ENCODE measurements around the gene SLC44A2. TPM values are rescaled to one million over a fixed set of nuclear protein-coding genes. Genes with fewer than 3 reads are reported as not detected.

SLC44A2 gene
- total and polyA plus RNA-seq, 7 experiments from 2014 or later = 148 to 375 (median 216) TPM

DNA sequence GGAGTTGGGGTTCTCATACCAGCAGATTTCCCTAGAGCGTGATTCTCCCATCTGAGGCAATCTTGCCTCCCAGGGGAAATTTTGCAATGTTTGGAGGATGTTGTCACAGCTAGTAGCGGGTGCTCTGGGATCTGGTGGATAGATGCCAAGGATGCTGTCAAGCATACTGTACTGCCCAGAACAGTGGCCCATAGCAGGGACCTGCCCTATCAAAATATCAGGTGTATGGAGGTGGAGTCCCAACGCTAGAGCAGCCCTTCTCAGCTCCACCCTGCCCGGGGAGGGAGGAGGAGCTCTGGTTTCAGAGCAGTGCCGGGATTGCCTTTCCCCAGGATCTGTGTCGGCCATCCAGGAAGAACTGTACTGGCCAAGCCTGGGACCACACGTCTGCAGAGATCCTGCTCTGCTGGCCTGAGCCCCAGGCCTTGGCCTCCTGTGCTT, 65.0 kb downstream of the SLC44A2 start:
- Mint-ChIP-seq H3K36me3 (peaks cover 0 to 15% (median 6%) of the 10 kb centered on the region in 5 donors), H3K4me1 (peaks cover under 1 to 10% (median 5%) of the 10 kb centered on the region in 7 donors), H3K4me3 (no peak overlapping the region), H3K27me3 (peaks cover 0 to under 1% (median 0%) of the 10 kb centered on the region in 5 donors), H3K27ac (peak overlapping the region in 3 of 9 donors; percentile 45 to 49 (median 46)), H3K9me3 (peaks cover 0 to 2% (median 0%) of the 10 kb centered on the region in 11 donors)
- peaks cover 0 to 4% of the 10 kb centered on the region in 2 donors for H3K4me1 ChIP-seq (ENCODE audit: control insufficient read depth in 2 of 2, insufficient read depth in 2 of 2, low read length in 2 of 2)
- ATAC-seq = no peak
- ChIA-PET CTCF (no interaction called here), POLR2A (no interaction called here)
- H3K4me3 ChIP-seq (ENCODE audit: low read length) = no peak overlapping the region
- DNase-seq = no peak
- H3K27ac ChIP-seq (ENCODE audit: low read depth, low read length) = no peak overlapping the region
- H3K9me3 ChIP-seq (ENCODE audit: control insufficient read depth in 2 of 3, low read length in 3 of 3) = no peaks in the 10 kb centered on the region
- intact Hi-C loops (cut with micrococcal nuclease) = loop anchor here in 1 of 2 donors (10.0 kb wide), 1 partner anchor 216 kb away; no protein-coding TSS in a partner anchor
- H3K27me3 ChIP-seq (ENCODE audit: control insufficient read depth in 2 of 2, insufficient read depth in 2 of 2, low read length in 2 of 2) = no peaks in the 10 kb centered on the region
- peaks cover 0 to 69% (median 18%) of the 10 kb centered on the region in 3 experiments for H3K36me3 ChIP-seq (ENCODE audit: control insufficient read depth in 2 of 3, insufficient read depth in 3 of 3, low read length in 3 of 3)

DNA sequence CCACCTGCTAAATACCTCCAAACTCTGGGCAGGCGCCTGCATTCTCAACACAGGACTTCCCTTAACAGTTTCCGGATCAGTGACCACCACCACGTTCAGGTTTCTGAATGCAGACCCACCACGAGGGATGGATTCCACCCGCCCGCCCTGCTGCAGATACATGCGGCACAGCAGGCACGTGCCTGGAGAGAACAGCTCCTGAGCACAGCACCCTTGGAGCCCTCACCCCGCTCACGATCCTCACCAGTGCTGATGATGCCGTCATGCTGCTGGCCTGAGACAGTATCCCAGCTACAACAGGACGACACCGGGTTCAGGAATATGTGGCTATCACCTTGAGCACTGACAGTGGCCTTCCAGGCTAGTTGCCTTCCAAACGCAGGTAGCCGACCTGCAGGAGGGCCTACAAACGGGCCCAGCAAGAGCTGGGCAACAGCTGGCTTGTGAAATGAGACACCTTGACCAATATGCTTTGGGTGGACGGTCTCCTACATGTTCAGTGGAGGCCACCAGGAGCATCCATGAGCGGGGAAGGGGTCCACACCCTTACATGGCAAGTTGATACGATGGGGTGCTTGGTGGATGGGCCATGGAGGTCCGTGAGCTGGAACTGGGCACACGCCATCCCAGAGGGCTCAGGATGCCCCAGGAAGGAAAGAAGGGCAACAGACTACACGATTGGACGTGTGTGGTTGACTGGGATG, 66.0 kb downstream of the SLC44A2 start:
- ATAC-seq (no peak), DNase-seq (no peak)
- Mint-ChIP-seq H3K27ac (peak overlapping the region in 1 of 9 donors; percentile 76), H3K9me3 (peaks cover 0 to 4% (median 0%) of the 10 kb centered on the region in 11 donors), H3K27me3 (peaks cover 0 to 7% (median 0%) of the 10 kb centered on the region in 5 donors), H3K4me1 (peaks cover 8 to 19% (median 15%) of the 10 kb centered on the region in 7 donors), H3K36me3 (peaks cover 0 to 15% (median 6%) of the 10 kb centered on the region in 5 donors), H3K4me3 (peak overlapping the region in 1 of 10 donors; percentile 48)
- ChIA-PET CTCF (interaction anchor here (0.8 kb wide), 1 partner anchor 8 kb away, joined by 3 read pairs; no protein-coding TSS in a partner anchor), POLR2A (no interaction called here)
- Histone ChIP-seq H3K9me3 (ENCODE audit: control insufficient read depth in 2 of 3, low read length in 3 of 3) (no peaks in the 10 kb centered on the region), H3K27me3 (ENCODE audit: control insufficient read depth in 2 of 2, insufficient read depth in 2 of 2, low read length in 2 of 2) (no peaks in the 10 kb centered on the region), H3K27ac (ENCODE audit: low read depth, low read length) (no peak overlapping the region), H3K4me1 (ENCODE audit: control insufficient read depth in 2 of 2, insufficient read depth in 2 of 2, low read length in 2 of 2) (peaks cover 4 to 10% of the 10 kb centered on the region in 2 donors), H3K36me3 (ENCODE audit: control insufficient read depth in 2 of 3, insufficient read depth in 3 of 3, low read length in 3 of 3) (peaks cover 0 to 62% (median 18%) of the 10 kb centered on the region in 3 experiments), H3K4me3 (ENCODE audit: low read length) (no peak overlapping the region)
- intact Hi-C loops (cut with micrococcal nuclease) = loop anchor here in 1 of 2 donors (10.0 kb wide), 1 partner anchor 217 kb away; no protein-coding TSS in a partner anchor

DNA sequence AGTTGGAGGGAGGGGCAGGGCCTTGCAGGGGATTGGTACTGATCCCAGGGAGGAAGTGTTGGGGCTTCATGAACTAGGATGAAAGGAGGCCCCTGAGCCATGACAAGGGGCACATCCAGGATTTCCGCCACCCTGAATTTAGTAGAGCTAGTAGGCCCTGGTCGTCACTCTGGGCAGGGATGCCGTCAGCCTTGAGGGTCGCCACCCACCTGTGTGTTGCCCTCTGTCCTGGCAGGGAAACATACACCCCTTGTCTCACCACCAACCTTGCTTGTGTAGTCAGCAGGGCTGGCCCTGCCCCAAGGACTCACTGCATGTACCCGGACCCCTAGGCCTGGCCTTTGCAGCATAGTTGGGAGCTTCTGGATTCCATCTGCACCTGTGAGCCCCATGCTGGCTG, 66.5 kb downstream of the SLC44A2 start:
- ATAC-seq (no peak), DNase-seq (no peak)
- CTCF ChIA-PET = interaction anchor here (0.8 kb wide), 1 partner anchor 8 kb away, joined by 3 read pairs; no protein-coding TSS in a partner anchor
- H3K36me3 ChIP-seq (ENCODE audit: control insufficient read depth in 2 of 3, insufficient read depth in 3 of 3, low read length in 3 of 3) = peaks cover 0 to 56% (median 18%) of the 10 kb centered on the region in 3 experiments
- POLR2A ChIA-PET = no interaction called here
- intact Hi-C loops (cut with micrococcal nuclease) = loop anchor here in 1 of 2 donors (10.0 kb wide), 1 partner anchor 217 kb away; no protein-coding TSS in a partner anchor
- H3K27me3 Mint-ChIP-seq = peaks cover 0 to 7% (median 0%) of the 10 kb centered on the region in 5 donors
- H3K4me3 ChIP-seq (ENCODE audit: low read length) = no peak overlapping the region
- H3K27ac ChIP-seq (ENCODE audit: low read depth, low read length) = no peak overlapping the region
- H3K9me3 Mint-ChIP-seq = peaks cover 0 to 4% (median 0%) of the 10 kb centered on the region in 11 donors
- H3K4me1 ChIP-seq (ENCODE audit: control insufficient read depth in 2 of 2, insufficient read depth in 2 of 2, low read length in 2 of 2) = peaks cover 4 to 10% of the 10 kb centered on the region in 2 donors
- H3K36me3 Mint-ChIP-seq = peaks cover 0 to 14% (median 6%) of the 10 kb centered on the region in 5 donors
- H3K9me3 ChIP-seq (ENCODE audit: control insufficient read depth in 2 of 3, low read length in 3 of 3) = no peaks in the 10 kb centered on the region
- peaks cover 12 to 23% (median 20%) of the 10 kb centered on the region in 7 donors for H3K4me1 Mint-ChIP-seq
- H3K4me3 Mint-ChIP-seq = peak overlapping the region in 1 of 10 donors; percentile 48
- no peaks in the 10 kb centered on the region for H3K27me3 ChIP-seq (ENCODE audit: control insufficient read depth in 2 of 2, insufficient read depth in 2 of 2, low read length in 2 of 2)
- H3K27ac Mint-ChIP-seq = peak overlapping the region in 1 of 9 donors; percentile 76

DNA sequence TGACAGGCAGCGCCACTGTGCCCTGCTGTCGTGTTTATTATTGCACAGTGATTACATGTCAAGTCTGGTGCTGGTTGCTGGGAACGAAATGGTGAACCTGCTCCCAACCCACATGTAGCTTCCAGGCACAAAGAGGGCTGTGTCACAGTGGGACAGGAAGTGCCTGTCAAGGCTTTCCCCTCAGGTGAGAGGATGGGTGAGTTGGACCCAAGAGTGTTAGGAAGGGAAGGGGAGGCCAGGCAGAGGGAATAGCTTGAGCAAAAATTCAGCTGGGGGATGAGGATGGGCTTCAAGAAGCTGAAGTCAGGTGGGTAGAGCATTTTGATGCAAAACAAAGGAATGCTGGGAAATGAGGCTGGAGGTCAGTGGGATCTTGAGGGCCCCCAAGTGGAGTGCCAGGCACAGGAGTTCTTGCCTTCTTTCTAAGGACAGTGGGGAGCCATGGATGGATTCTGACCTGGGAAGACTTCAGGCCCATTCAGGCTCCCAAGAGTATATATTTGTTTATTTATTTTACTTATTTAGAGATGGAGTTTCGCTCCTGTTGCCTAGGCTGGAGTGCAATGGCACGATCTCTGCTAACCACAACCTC, 67.4 kb downstream of the SLC44A2 start:
- peaks cover 0 to 4% (median 0%) of the 10 kb centered on the region in 11 donors for H3K9me3 Mint-ChIP-seq
- peaks cover 0 to 11% (median 0%) of the 10 kb centered on the region in 5 donors for H3K27me3 Mint-ChIP-seq
- peak overlapping the region in 1 of 10 donors; percentile 2 for H3K4me3 Mint-ChIP-seq
- ATAC-seq (no peak), DNase-seq (no peak)
- Histone ChIP-seq H3K27ac (ENCODE audit: low read depth, low read length) (no peak overlapping the region), H3K4me3 (ENCODE audit: low read length) (no peak overlapping the region), H3K27me3 (ENCODE audit: control insufficient read depth in 2 of 2, insufficient read depth in 2 of 2, low read length in 2 of 2) (no peaks in the 10 kb centered on the region), H3K9me3 (ENCODE audit: control insufficient read depth in 2 of 3, low read length in 3 of 3) (no peaks in the 10 kb centered on the region), H3K36me3 (ENCODE audit: control insufficient read depth in 2 of 3, insufficient read depth in 3 of 3, low read length in 3 of 3) (peaks cover 0 to 48% (median 18%) of the 10 kb centered on the region in 3 experiments), H3K4me1 (ENCODE audit: control insufficient read depth in 2 of 2, insufficient read depth in 2 of 2, low read length in 2 of 2) (peaks cover 4 to 10% of the 10 kb centered on the region in 2 donors)
- H3K36me3 Mint-ChIP-seq = peaks cover 0 to 13% (median 6%) of the 10 kb centered on the region in 5 donors
- peak overlapping the region in 2 of 9 donors; percentile 21 to 39 for H3K27ac Mint-ChIP-seq
- intact Hi-C loops (cut with micrococcal nuclease) = loop anchor here in 1 of 2 donors (10.0 kb wide), 1 partner anchor 218 kb away; no protein-coding TSS in a partner anchor
- POLR2A ChIA-PET = no interaction called here
- peaks cover 12 to 23% (median 21%) of the 10 kb centered on the region in 7 donors for H3K4me1 Mint-ChIP-seq
- CTCF ChIA-PET = no interaction called here

Other genes starting within 250 kb of the SLC44A2 start
- 100 to 1,000 TPM; 224 to 346 (median 284) TPM for gene TYK2, start 245.0 kb upstream of the SLC44A2 start, total RNA-seq
- 10 to 100 TPM; 45.4 to 55.6 TPM for gene TYK2, start 245.0 kb upstream of the SLC44A2 start, polyA plus RNA-seq
- gene CDC37, start 222.0 kb upstream of the SLC44A2 start, total RNA-seq = 100 to 1,000 TPM; 169 to 229 (median 180) TPM
- 10 to 100 TPM; 62.8 to 99.2 TPM for gene CDC37, start 222.0 kb upstream of the SLC44A2 start, polyA plus RNA-seq
- gene PDE4A, start 205.0 kb upstream of the SLC44A2 start, total RNA-seq = 10 to 100 TPM in 2 of 5 experiments, 1 to 10 TPM in 2, under 1 TPM in 1; 0.59 to 51.8 (median 5.0) TPM
- gene PDE4A, start 205.0 kb upstream of the SLC44A2 start, polyA plus RNA-seq = 1 to 10 TPM in 1 of 2 donors, under 1 TPM in 1; 0.47 to 2.0 TPM
- gene KEAP1, start 122.2 kb upstream of the SLC44A2 start, total RNA-seq = 10 to 100 TPM; 12.9 to 83.6 (median 31.4) TPM
- gene KEAP1, start 122.2 kb upstream of the SLC44A2 start, polyA plus RNA-seq = 10 to 100 TPM; 21.9 to 37.7 TPM
- gene S1PR5, start 108.1 kb upstream of the SLC44A2 start, total RNA-seq = 10 to 100 TPM in 1 of 5 experiments, 1 to 10 TPM in 1, under 1 TPM in 2, not detected in 1; 0.51 to 22.0 (median 3.5) TPM
- under 1 TPM; 0.53 to 0.55 TPM for gene S1PR5, start 108.1 kb upstream of the SLC44A2 start, polyA plus RNA-seq
- 10 to 100 TPM; 41.7 to 70.3 (median 56.7) TPM for gene ATG4D, start 81.6 kb upstream of the SLC44A2 start, total RNA-seq
- 10 to 100 TPM; 12.9 to 21.8 TPM for gene ATG4D, start 81.6 kb upstream of the SLC44A2 start, polyA plus RNA-seq
- gene KRI1, start 59.5 kb upstream of the SLC44A2 start, total RNA-seq = 10 to 100 TPM; 48.4 to 84.1 (median 60.4) TPM
- gene KRI1, start 59.5 kb upstream of the SLC44A2 start, polyA plus RNA-seq = 10 to 100 TPM; 13.7 to 47.6 TPM
- 10 to 100 TPM; 20.5 to 73.9 (median 47.5) TPM for gene CDKN2D, start 56.6 kb upstream of the SLC44A2 start, total RNA-seq
- gene CDKN2D, start 56.6 kb upstream of the SLC44A2 start, polyA plus RNA-seq = 100 to 1,000 TPM in 1 of 2 donors, 10 to 100 TPM in 1; 72.9 to 102 TPM
- gene AP1M2, start 38.2 kb upstream of the SLC44A2 start, total RNA-seq = not detected
- gene AP1M2, start 38.2 kb upstream of the SLC44A2 start, polyA plus RNA-seq = not detected
- 100 to 1,000 TPM; 346 to 515 (median 368) TPM for gene ILF3, start 28.8 kb downstream of the SLC44A2 start, total RNA-seq
- 10 to 100 TPM; 91.0 to 99.9 TPM for gene ILF3, start 28.8 kb downstream of the SLC44A2 start, polyA plus RNA-seq
- 10 to 100 TPM; 36.1 to 63.4 (median 54.9) TPM for gene QTRT1, start 75.9 kb downstream of the SLC44A2 start, total RNA-seq
- 10 to 100 TPM; 38.0 to 41.8 TPM for gene QTRT1, start 75.9 kb downstream of the SLC44A2 start, polyA plus RNA-seq
- gene DNM2, start 92.5 kb downstream of the SLC44A2 start, total RNA-seq = 100 to 1,000 TPM; 238 to 340 (median 269) TPM
- 100 to 1,000 TPM in 1 of 2 donors, 10 to 100 TPM in 1; 49.1 to 111 TPM for gene DNM2, start 92.5 kb downstream of the SLC44A2 start, polyA plus RNA-seq
- gene TMED1, start 210.7 kb downstream of the SLC44A2 start, total RNA-seq = 10 to 100 TPM in 2 of 5 experiments, 1 to 10 TPM in 3; 7.6 to 12.8 (median 9.9) TPM
- 10 to 100 TPM; 19.0 to 21.7 TPM for gene TMED1, start 210.7 kb downstream of the SLC44A2 start, polyA plus RNA-seq
- 10 to 100 TPM in 1 of 5 experiments, 1 to 10 TPM in 4; 2.5 to 50.5 (median 3.5) TPM for gene C19orf38, start 222.9 kb downstream of the SLC44A2 start, total RNA-seq
- gene C19orf38, start 222.9 kb downstream of the SLC44A2 start, polyA plus RNA-seq = 1 to 10 TPM; 1.4 to 2.8 TPM
- gene CARM1, start 246.0 kb downstream of the SLC44A2 start, total RNA-seq = 10 to 100 TPM; 21.3 to 43.1 (median 27.2) TPM
- gene CARM1, start 246.0 kb downstream of the SLC44A2 start, polyA plus RNA-seq = under 1 TPM; 0.69 to 0.94 TPM

Measured in naive thymus-derived CD4-positive, alpha-beta T cell (primary cell).